Loucy (cell line): ENCODE measurements around the gene DPH6.

Source experiments
- H2AFZ ChIP-seq: fragments of 200-600 bp; sonication (generic); 2 replicates; pipeline ENCODE4 v1.6.0; 2016; ENCODE audit warnings: antibody characterized with exemption, mild to moderate bottlenecking, low read length, moderate library complexity
- H3F3A ChIP-seq: fragments of 200-600 bp; 2 replicates; pipeline ENCODE4 v1.6.0; 2016; ENCODE audit warnings: antibody characterized with exemption, low read depth, mild to moderate bottlenecking
- H3K27me3 ChIP-seq: fragments of 200-600 bp; sonication (generic); 2 replicates; pipeline ENCODE4 v1.6.1; 2014; ENCODE audit warnings: low read length, mild to moderate bottlenecking; ENCODE audit not compliant: insufficient read depth, poor library complexity, severe bottlenecking
- H3K36me3 ChIP-seq: fragments of 200-600 bp; sonication (generic); 2 replicates; pipeline ENCODE4 v1.6.1; 2016; ENCODE audit warnings: low read length; ENCODE audit not compliant: insufficient read depth
- H3K4me1 ChIP-seq: fragments of 200-600 bp; sonication (generic); 2 replicates; pipeline ENCODE4 v1.5.1; 2014; ENCODE audit warnings: low read length, mild to moderate bottlenecking; ENCODE audit not compliant: insufficient read depth, poor library complexity, severe bottlenecking
- H3K4me2 ChIP-seq: fragments of 200-600 bp; sonication (generic); 2 replicates; pipeline ENCODE4 v1.6.0; 2014; ENCODE audit warnings: antibody characterized with exemption, low read length, low read depth, mild to moderate bottlenecking; ENCODE audit not compliant: poor library complexity, severe bottlenecking
- H3K4me3 ChIP-seq: fragments of 200-600 bp; sonication (generic); 2 replicates; pipeline ENCODE4 v1.5.1; 2014; ENCODE audit warnings: low read length, mild to moderate bottlenecking, mixed read lengths; ENCODE audit not compliant: poor library complexity, severe bottlenecking
- H3K79me2 ChIP-seq: fragments of 200-600 bp; sonication (generic); 2 replicates; pipeline ENCODE4 v1.6.1; 2014; ENCODE audit warnings: low read length; ENCODE audit not compliant: insufficient read depth
- H3K9ac ChIP-seq: fragments of 200-600 bp; sonication (generic); 2 replicates; pipeline ENCODE4 v1.6.0; 2014; ENCODE audit warnings: mild to moderate bottlenecking, low read depth, low read length, moderate library complexity; ENCODE audit not compliant: poor library complexity, severe bottlenecking
- H3K9me2 ChIP-seq: fragments of 200-600 bp; sonication (generic); replicated peaks from 2 replicates; pipeline ENCODE4 v1.6.1; 2016; ENCODE audit warnings: low read depth, low read length, mixed read lengths
- H3K9me3 ChIP-seq: fragments of 200-600 bp; sonication (generic); 2 replicates; pipeline ENCODE4 v1.6.1; 2014; ENCODE audit warnings: mild to moderate bottlenecking, antibody characterized with exemption, low read length, low read depth; ENCODE audit not compliant: insufficient read depth
- H4K20me1 ChIP-seq: fragments of 200-600 bp; sonication (generic); 2 replicates; pipeline ENCODE4 v1.6.0; 2014; ENCODE audit warnings: antibody characterized with exemption, low read length, mild to moderate bottlenecking; ENCODE audit not compliant: insufficient read depth, poor library complexity, severe bottlenecking
- EZH2phosphoT487 ChIP-seq: fragments of 200-600 bp; IDR thresholded peaks from 2 replicates; pipeline ENCODE4 v1.6.1; 2018; ENCODE audit warnings: antibody characterized with exemption, mild to moderate bottlenecking, moderate library complexity, borderline replicate concordance
- TF ChIP-seq, protein P1 (sequence below): fragments of 200-600 bp; sonication (generic); conservative IDR thresholded peaks from 2 replicates; pipeline ENCODE4 v1.5.1; 2014; ENCODE audit warnings: mild to moderate bottlenecking, antibody characterized with exemption, low read length

DPH6 gene

DNA sequence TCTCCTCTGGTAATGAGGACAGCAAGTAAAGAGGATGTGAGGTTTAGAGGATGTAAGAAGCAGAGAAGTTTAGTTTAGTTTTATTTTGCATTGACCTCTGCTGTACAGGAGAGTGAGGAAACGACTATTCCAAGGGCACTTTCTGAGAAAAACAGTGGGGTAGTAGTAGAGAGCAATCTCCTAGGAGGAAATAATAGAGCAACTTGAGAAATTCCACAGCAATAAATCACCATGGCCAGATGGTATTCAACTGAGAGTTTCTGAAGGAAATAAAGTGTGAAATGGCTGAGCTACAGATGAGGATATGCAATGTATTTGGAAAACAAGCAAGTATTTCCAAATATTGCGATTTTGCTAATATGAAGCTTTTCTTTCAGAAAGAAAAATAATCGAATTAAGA lies 118.9 kb downstream of the DPH6 start:
- H2AFZ ChIP-seq = no peak overlapping the region
- TF ChIP-seq, protein P1, sequence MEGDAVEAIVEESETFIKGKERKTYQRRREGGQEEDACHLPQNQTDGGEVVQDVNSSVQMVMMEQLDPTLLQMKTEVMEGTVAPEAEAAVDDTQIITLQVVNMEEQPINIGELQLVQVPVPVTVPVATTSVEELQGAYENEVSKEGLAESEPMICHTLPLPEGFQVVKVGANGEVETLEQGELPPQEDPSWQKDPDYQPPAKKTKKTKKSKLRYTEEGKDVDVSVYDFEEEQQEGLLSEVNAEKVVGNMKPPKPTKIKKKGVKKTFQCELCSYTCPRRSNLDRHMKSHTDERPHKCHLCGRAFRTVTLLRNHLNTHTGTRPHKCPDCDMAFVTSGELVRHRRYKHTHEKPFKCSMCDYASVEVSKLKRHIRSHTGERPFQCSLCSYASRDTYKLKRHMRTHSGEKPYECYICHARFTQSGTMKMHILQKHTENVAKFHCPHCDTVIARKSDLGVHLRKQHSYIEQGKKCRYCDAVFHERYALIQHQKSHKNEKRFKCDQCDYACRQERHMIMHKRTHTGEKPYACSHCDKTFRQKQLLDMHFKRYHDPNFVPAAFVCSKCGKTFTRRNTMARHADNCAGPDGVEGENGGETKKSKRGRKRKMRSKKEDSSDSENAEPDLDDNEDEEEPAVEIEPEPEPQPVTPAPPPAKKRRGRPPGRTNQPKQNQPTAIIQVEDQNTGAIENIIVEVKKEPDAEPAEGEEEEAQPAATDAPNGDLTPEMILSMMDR = no peak
- TF ChIP-seq EZH2phosphoT487 = no peak
- no peaks in the 10 kb centered on the region for H3K27me3 ChIP-seq
- H3K9me3 ChIP-seq = peaks cover 9% of the 10 kb centered on the region; the same call in 1 of the 2 replicates
- H3K4me1 ChIP-seq = no peaks in the 10 kb centered on the region
- no peak overlapping the region for H3K9ac ChIP-seq
- no peaks in the 10 kb centered on the region for H3F3A ChIP-seq
- H3K79me2 ChIP-seq = no peaks in the 10 kb centered on the region
- no peak overlapping the region for H3K4me3 ChIP-seq
- no peaks in the 10 kb centered on the region for H3K36me3 ChIP-seq
- no peak overlapping the region for H3K4me2 ChIP-seq
- H4K20me1 ChIP-seq = no peaks in the 10 kb centered on the region
- H3K9me2 ChIP-seq = no peaks in the 10 kb centered on the region

DNA sequence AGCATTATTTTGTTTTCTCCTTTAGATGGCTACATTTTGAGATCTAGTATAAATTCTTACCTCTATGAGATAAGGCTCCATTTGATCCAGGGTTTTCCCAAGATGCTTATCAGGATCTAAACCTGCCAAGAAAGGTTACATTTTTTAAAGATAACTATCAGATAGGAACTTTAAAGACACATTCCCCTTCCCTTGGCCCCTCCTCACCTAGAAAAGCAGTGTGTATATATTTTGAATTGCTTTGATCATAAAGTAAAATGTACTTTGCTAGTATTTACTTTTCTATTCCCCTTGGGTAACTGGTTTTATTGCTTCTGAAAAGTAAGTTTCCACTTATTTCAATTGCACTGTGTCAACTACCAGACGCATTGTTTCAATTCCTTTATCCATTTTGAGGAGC lies 135.2 kb downstream of the DPH6 start:
- H3K9me3 ChIP-seq = no peaks in the 10 kb centered on the region
- no peaks in the 10 kb centered on the region for H3F3A ChIP-seq
- no peak overlapping the region for H3K9ac ChIP-seq
- TF ChIP-seq EZH2phosphoT487 = no peak
- TF ChIP-seq, protein P1 = no peak
- no peaks in the 10 kb centered on the region for H3K79me2 ChIP-seq
- no peaks in the 10 kb centered on the region for H3K36me3 ChIP-seq
- H3K4me1 ChIP-seq = no peaks in the 10 kb centered on the region
- no peak overlapping the region for H3K4me2 ChIP-seq
- H3K27me3 ChIP-seq = no peaks in the 10 kb centered on the region
- no peaks in the 10 kb centered on the region for H3K9me2 ChIP-seq
- no peak overlapping the region for H2AFZ ChIP-seq
- no peak overlapping the region for H3K4me3 ChIP-seq
- H4K20me1 ChIP-seq = no peaks in the 10 kb centered on the region

DNA sequence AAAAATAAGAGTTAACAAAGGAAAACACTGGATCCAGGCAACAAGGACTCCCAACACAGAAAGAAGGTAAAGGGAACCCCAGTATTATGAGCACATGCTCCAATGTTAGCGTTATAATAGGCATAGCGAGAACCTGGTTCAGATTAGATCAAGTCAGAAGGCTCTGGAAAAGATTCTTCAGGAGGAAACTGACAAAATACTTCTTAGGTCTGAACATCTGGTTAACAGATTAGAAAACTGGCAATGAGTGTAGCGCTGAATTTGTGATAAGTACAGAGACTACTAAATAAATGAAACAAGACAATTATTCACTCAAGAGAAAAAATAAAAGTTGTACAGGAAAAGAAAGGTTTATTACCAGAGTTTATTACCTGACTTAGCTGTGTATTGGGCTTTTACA lies 146.1 kb downstream of the DPH6 start:
- Histone ChIP-seq H4K20me1 (no peaks in the 10 kb centered on the region), H3K4me3 (no peak overlapping the region), H3K4me1 (no peaks in the 10 kb centered on the region), H3K27me3 (no peaks in the 10 kb centered on the region), H3K79me2 (no peaks in the 10 kb centered on the region), H3K9me2 (no peaks in the 10 kb centered on the region), H3F3A (no peaks in the 10 kb centered on the region), H2AFZ (no peak overlapping the region), H3K9ac (no peak overlapping the region), H3K36me3 (no peaks in the 10 kb centered on the region), H3K4me2 (no peak overlapping the region), H3K9me3 (no peaks in the 10 kb centered on the region)
- TF ChIP-seq, protein P1 = no peak
- TF ChIP-seq EZH2phosphoT487 = no peak
